ENCODE data around the gene IKZF2.

Gene IKZF2

DNA sequence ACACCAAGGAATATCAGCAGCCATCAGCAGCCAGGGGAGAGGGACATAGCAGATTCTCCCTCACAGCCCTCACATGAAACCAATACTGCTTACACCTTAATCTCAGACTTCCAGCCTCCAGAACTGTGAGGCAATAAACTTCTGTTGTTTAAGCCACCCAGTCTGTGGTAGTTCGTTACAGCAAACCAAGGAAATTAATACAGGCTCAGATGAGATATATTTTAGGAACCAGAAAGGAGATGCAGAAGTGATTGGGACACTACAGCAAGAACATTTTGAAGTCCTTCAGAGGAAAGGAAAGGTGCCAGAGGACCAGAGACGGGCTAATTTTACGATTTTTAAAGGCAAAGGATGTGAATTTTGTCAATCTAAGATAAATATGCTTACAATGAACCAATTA is 60.6 kb downstream of the IKZF2 start:
- Mint-ChIP-seq H3K36me3 (no peaks in the 10 kb centered on the region), H3K4me1 (no peaks in the 10 kb centered on the region), H3K27me3 (no peaks in the 10 kb centered on the region), H3K9me3 (no peaks in the 10 kb centered on the region), H3K4me3 (no peak overlapping the region), H3K27ac (no peak overlapping the region)
- no peak for ATAC-seq

DNA sequence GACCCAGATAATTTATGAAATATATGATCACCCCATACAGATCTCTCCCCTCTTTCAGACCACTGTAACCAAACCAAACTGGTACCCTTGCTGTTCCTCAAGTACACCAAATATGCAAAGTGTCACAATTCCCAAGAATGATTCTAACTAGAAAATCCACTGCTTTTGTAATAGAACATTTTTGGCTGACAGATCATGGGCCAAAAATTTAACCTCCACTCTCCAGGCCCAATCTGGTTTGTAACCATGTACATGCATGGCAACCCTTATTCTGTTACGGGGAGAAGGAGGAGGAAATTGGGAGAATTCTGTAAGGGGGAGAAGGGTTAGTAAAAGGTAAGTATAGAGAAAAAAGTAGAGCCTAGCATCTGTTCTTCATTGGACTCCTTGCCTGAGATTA is 62.0 kb downstream of the IKZF2 start:
- ATAC-seq, result no peak
- H3K27ac Mint-ChIP-seq, result no peak overlapping the region
- no peak overlapping the region for H3K4me3 Mint-ChIP-seq
- H3K27me3 Mint-ChIP-seq, result no peaks in the 10 kb centered on the region
- no peaks in the 10 kb centered on the region for H3K36me3 Mint-ChIP-seq
- H3K9me3 Mint-ChIP-seq, result no peaks in the 10 kb centered on the region
- H3K4me1 Mint-ChIP-seq, result no peaks in the 10 kb centered on the region

DNA sequence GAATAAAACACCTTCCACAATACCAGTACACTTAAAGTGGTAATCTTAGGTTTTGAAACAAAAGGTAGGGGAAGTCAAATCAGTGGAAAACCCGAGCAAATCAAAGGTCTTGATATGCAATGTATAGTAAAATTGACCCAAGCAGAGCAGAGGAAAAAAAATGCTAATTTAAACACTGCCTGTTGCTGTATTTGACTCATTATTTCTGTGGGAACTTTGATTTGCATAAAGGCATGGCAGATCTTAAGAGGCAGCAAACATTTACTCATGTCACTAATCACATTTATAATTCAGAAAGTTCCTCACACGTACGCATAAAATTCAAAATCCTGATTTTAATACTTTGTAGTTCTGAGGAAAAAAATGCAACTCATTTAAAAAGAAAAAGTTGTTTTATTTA is 64.4 kb downstream of the IKZF2 start:
- Mint-ChIP-seq H3K27ac (no peak overlapping the region), H3K4me1 (no peaks in the 10 kb centered on the region), H3K27me3 (no peaks in the 10 kb centered on the region), H3K4me3 (no peak overlapping the region), H3K36me3 (no peaks in the 10 kb centered on the region), H3K9me3 (no peaks in the 10 kb centered on the region)
- ATAC-seq, result no peak

DNA sequence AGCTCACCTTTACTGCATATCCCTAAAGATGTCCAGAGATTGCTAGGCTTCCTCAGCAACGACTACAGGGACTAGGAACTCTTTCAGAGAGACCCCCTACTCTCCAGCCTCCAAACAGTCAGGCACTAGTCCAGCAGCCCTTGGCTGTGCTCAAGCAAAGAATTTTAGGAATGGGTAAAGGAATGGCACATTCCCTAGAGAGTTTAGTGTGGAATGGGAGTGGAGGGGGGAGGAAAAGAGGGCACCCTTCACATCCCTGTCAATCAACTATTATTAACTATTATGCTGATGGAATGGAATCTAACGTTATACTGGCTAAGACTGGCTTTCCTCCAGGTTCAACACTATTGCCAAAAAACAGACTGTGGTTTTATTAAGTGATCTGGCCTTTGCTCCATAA is 64.8 kb downstream of the IKZF2 start:
- ATAC-seq, result no peak
- no peak overlapping the region for H3K4me3 Mint-ChIP-seq
- no peaks in the 10 kb centered on the region for H3K27me3 Mint-ChIP-seq
- H3K4me1 Mint-ChIP-seq, result no peaks in the 10 kb centered on the region
- no peaks in the 10 kb centered on the region for H3K36me3 Mint-ChIP-seq
- H3K27ac Mint-ChIP-seq, result no peak overlapping the region
- no peaks in the 10 kb centered on the region for H3K9me3 Mint-ChIP-seq

DNA sequence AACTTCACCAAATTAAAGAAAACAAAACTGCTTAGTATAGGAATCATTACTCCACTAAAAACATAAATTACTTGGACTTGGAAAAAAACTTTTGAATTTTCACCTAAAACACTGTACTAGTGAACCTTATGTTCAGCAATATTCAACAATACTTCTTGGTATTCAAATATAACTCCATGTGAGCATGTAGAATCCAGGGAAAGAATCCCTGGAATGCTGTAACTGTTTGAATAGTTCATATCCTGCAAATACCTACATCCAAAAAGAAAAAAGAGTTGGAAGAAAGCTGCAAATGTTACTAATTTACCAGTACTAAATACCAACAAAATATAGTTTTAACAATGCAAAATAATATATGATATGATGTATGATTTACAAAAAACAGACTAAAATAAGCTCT is 65.4 kb downstream of the IKZF2 start:
- no peaks in the 10 kb centered on the region for H3K36me3 Mint-ChIP-seq
- no peak overlapping the region for H3K4me3 Mint-ChIP-seq
- ATAC-seq, result no peak
- no peak overlapping the region for H3K27ac Mint-ChIP-seq
- H3K4me1 Mint-ChIP-seq, result no peaks in the 10 kb centered on the region
- no peaks in the 10 kb centered on the region for H3K27me3 Mint-ChIP-seq
- no peaks in the 10 kb centered on the region for H3K9me3 Mint-ChIP-seq

DNA sequence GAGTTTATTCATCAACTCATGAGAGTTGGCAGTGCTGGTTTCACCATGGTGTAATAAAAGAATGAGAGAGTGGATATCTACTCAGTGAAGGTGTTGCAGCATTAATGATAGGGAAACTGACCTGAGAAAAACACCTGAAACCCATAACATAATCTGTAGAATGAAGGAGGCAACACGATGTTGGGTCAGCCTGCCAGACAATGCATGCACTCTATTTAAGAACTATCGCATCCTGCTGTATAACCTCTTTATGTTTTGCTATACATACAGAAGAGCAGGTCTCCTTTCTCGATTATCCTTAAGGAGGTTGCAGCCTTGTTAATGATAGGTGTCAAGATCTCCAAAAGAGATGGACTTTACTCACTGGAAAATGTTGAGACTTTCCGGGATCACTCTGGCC is 65.9 kb downstream of the IKZF2 start:
- Mint-ChIP-seq H3K4me1 (no peaks in the 10 kb centered on the region), H3K27me3 (no peaks in the 10 kb centered on the region), H3K9me3 (no peaks in the 10 kb centered on the region), H3K4me3 (no peak overlapping the region), H3K36me3 (no peaks in the 10 kb centered on the region), H3K27ac (no peak overlapping the region)
- ATAC-seq, result no peak

DNA sequence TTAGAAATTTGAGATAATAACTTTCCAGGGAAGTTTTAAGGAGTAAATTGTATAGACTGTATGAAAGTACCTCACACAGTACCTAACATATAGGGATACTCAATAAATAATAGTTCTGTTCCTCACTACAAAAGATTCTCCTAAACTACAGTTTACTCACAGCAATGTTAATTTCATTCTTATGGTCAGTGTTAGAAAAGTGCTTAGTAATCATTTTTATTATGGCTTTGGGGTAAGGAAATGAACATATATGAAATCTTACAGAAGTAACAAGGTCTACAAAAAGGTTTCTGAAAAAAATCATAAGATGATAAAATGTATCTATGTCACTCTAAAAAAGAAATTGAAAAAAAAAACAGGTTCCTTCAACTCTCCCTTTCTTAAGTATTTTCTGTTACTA is 67.2 kb downstream of the IKZF2 start:
- ATAC-seq, result no peak
- H3K4me3 Mint-ChIP-seq, result no peak overlapping the region
- H3K27ac Mint-ChIP-seq, result no peak overlapping the region
- no peaks in the 10 kb centered on the region for H3K27me3 Mint-ChIP-seq
- no peaks in the 10 kb centered on the region for H3K36me3 Mint-ChIP-seq
- H3K4me1 Mint-ChIP-seq, result no peaks in the 10 kb centered on the region
- no peaks in the 10 kb centered on the region for H3K9me3 Mint-ChIP-seq

DNA sequence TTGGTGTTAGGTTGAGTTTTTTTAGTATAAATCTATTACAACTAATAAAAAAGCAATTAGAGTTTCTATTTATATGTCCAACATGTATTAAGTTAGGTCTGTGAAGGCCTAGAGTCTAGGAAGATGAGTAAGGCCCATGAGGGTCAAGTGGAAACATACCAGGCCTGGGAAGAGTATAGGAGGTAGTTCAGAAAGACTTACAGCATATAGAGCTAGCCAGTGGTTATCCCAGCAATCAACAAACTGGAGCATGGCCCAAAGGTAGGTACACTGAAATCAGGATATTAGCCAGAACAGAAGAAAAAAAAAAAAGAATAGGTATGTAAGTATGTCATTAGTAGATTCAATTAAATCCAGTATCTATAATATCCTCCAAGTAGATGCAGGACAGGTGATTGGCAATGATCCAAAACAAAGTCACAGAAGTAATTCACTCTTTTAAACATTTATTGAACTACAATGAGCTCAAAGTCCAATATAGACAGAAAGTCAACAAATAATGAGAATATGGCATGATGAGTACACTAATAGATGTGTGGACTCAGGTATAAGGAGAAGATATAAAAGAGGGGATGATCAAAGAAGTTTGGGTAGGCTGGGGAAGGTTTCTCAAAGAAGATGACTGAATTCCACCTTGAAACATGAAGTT is 70.3 kb downstream of the IKZF2 start:
- Mint-ChIP-seq H3K36me3 (no peaks in the 10 kb centered on the region), H3K4me1 (no peaks in the 10 kb centered on the region), H3K9me3 (no peaks in the 10 kb centered on the region), H3K27ac (no peak overlapping the region), H3K4me3 (no peak overlapping the region), H3K27me3 (no peaks in the 10 kb centered on the region)
- no peak for ATAC-seq

DNA sequence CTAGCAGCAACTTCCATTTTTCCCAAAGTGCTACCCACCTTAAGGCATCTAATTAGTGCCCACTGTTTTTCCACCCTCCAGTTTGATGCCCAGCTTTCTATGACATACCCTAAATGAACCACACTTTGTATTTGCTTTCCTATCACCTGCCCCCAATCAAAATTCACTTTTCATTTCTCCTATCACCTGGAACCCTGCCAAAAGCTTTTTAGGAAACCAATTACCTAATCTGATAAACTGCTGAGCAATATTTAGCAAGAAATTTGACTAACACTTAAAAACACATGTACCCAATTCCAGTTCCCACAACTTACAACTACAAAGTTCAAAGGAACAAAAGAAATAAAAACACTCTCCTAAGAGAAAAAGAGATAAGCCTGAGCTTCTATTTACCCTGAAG is 71.7 kb downstream of the IKZF2 start:
- no peak for ATAC-seq
- Mint-ChIP-seq H3K27me3 (no peaks in the 10 kb centered on the region), H3K27ac (no peak overlapping the region), H3K36me3 (no peaks in the 10 kb centered on the region), H3K4me3 (no peak overlapping the region), H3K4me1 (no peaks in the 10 kb centered on the region), H3K9me3 (no peaks in the 10 kb centered on the region)

DNA sequence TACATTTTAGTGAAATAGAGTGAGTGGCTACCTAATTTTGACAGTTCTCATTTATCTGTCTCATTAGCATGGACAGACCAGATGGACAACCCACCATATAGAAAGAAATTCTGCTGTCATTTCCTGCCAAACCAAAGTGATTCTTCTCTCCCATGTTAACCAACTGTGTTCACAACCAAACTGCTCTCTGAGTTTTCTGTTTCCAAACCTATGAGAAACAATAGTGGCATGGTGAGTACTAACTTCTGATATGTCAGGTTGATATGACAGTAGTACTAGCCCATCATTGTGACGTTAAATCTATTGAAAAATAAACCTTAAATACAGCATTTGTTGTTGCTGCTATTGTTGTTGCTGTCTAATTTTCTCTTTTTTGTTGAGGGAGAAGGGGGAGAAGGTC is 72.7 kb downstream of the IKZF2 start:
- Mint-ChIP-seq H3K4me3 (no peak overlapping the region), H3K27ac (no peak overlapping the region), H3K9me3 (no peaks in the 10 kb centered on the region), H3K36me3 (no peaks in the 10 kb centered on the region), H3K4me1 (no peaks in the 10 kb centered on the region), H3K27me3 (no peaks in the 10 kb centered on the region)
- ATAC-seq, result no peak

DNA sequence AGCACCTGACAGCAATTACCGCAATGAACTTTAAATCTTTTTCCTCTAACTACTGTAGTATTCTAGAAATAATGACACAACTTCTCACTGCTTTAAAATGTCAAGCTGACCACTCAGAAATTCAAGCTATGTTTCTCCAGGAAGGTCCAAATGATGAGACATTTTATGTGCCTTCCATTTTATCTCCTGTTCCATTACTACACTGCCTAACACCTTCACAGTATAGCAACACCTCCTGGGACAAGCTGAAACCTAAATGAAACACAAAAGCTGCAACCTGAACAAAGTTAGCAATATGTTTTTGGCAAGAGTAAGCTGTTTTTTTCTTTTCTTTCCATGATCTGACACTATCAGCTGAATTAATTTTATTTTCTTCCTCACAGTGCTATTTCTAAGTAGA is 81.9 kb downstream of the IKZF2 start:
- Mint-ChIP-seq H3K27me3 (no peaks in the 10 kb centered on the region), H3K36me3 (no peaks in the 10 kb centered on the region), H3K4me1 (peaks cover 6% of the 10 kb centered on the region), H3K27ac (no peak overlapping the region), H3K9me3 (no peaks in the 10 kb centered on the region), H3K4me3 (no peak overlapping the region)
- ATAC-seq, result no peak

DNA sequence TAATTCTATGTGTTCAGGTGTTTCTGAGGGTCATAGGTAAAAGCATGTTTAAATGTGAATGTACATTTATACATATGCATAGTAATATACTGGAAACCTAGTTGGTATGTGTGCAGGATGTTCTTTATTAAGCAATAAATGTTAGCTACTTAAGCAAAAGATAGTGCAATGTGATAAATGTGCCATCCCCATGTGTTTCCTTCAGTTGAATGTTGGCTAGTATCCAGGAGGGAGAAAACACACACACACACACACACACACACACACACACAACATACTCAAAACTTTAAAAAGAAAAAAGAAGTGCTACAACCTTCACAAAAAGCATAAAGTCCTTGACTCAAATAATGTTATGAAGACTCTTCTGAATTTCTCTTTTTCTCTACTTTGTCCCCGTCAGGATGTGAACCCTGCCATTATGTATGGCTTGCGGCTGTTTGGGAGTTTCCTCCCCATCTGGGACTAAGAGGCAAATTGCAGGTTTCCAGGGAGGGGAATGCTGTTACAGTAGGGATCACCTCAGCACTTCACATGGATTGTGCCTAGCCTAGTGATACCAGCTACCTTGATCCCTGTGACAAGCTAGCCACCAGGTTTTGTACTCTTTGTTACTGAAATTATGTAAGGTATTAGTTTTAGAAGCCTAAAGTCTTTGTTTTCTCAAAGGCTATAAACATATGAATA is 82.6 kb downstream of the IKZF2 start:
- Mint-ChIP-seq H3K4me3 (no peak overlapping the region), H3K9me3 (no peaks in the 10 kb centered on the region), H3K4me1 (peaks cover 6% of the 10 kb centered on the region), H3K36me3 (no peaks in the 10 kb centered on the region), H3K27ac (no peak overlapping the region), H3K27me3 (no peaks in the 10 kb centered on the region)
- ATAC-seq, result no peak

DNA sequence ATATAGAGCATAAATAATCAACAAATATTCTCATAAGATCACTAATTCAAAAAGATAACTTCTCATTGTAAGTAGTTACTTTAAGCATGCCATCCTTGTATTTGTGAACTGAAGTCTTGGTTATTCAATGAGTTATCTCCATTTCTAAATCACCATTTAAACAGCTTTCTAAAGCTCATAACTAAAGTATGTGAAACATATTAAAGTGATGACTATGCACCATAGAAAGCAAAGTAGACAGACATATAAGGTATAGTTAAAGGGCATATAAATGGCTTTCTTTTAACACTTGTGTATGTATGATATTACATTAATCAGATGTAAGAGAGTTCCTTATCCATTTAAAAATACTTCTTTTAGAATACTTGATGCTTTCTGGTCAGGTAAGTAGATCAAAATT is 83.5 kb downstream of the IKZF2 start:
- H3K36me3 Mint-ChIP-seq, result no peaks in the 10 kb centered on the region
- no peaks in the 10 kb centered on the region for H3K9me3 Mint-ChIP-seq
- no peak overlapping the region for H3K4me3 Mint-ChIP-seq
- no peak for ATAC-seq
- peaks cover 6% of the 10 kb centered on the region for H3K4me1 Mint-ChIP-seq
- no peaks in the 10 kb centered on the region for H3K27me3 Mint-ChIP-seq
- H3K27ac Mint-ChIP-seq, result no peak overlapping the region

DNA sequence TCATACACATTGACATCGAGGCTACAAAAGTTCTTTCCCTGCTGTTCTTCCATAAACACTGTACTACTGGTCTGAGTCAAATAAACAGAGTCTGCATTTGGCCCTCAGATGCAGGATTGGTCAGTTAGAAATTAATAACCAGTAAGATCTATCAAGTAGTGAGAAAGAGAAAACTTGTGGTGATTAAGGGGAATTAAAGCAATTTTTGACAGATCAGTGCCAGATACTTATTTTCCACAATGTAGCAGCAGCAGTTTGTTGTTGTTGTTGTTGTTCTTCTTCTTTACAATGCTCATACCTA is 85.0 kb downstream of the IKZF2 start:
- Mint-ChIP-seq H3K4me1 (peaks cover 6% of the 10 kb centered on the region), H3K27ac (no peak overlapping the region), H3K9me3 (no peaks in the 10 kb centered on the region), H3K4me3 (no peak overlapping the region), H3K36me3 (no peaks in the 10 kb centered on the region), H3K27me3 (no peaks in the 10 kb centered on the region)
- no peak for ATAC-seq

DNA sequence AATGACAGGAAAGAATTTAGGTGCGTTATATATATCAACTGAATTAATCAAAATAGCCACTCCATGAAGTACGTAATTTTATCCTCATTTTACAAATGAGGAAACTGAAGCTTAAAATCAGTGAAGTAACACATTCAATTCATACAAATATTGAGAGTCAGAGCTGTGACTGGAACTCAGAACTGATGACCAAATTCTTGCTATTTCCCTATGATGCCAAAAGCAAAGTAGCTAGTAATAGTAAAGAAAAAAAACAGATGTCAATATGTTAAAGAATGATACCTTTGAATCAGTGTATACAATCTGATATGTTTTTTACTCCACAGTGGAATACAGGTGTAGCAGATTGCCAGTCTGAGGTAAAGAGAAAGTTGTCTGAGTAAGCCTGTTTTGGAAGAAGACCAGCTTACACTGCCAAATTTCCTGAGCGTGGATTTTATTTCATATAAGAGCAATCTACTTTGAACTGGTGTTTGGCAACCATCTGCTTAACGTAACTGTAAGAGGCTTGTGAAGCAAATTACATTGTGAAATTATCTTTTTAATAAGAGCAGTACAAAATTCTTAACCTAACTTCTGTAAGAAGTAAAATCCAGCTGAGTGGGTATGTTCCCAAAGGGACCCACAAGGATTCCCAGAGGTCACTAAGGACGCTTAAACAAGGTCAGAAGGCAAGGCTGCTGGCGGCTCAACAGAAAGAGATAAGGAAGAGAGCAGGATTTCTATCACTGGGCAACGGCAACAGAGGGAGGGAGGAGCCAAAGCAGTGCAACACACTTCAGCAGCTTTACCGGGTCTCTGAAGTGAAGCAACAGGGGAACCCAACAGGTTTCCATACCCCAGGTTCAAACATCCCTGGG is 85.6 kb downstream of the IKZF2 start:
- H3K4me3 Mint-ChIP-seq, result peak overlapping the region; percentile 6
- H3K36me3 Mint-ChIP-seq, result no peaks in the 10 kb centered on the region
- H3K9me3 Mint-ChIP-seq, result no peaks in the 10 kb centered on the region
- H3K27me3 Mint-ChIP-seq, result no peaks in the 10 kb centered on the region
- ATAC-seq, result peak; percentile 48
- H3K4me1 Mint-ChIP-seq, result peaks cover 6% of the 10 kb centered on the region
- H3K27ac Mint-ChIP-seq, result no peak overlapping the region

DNA sequence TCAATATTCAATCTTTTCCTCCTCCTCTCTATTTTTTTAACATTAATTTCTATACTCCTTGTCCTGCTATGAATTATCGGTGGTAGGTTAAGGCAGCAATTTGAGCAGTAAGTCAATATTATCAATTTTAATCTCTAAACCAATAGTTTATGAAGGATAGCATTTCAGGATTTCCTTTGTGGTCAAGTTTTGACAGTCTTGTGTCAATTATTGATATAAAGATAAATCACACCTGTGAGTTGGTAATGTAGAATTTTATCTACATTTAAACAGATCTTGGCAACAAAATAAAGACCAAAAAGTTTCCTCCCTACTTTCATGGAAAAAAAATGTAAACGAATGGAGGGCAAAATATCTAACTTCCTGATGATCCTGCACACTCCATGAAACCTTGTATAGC is 87.3 kb downstream of the IKZF2 start:
- no peak overlapping the region for H3K4me3 Mint-ChIP-seq
- H3K36me3 Mint-ChIP-seq, result no peaks in the 10 kb centered on the region
- no peak for ATAC-seq

More for the DNA sequence above, 87.3 kb downstream of the IKZF2 start:
- no peaks in the 10 kb centered on the region for H3K9me3 Mint-ChIP-seq
- no peaks in the 10 kb centered on the region for H3K27me3 Mint-ChIP-seq
- peaks cover 6% of the 10 kb centered on the region for H3K4me1 Mint-ChIP-seq
- no peak overlapping the region for H3K27ac Mint-ChIP-seq

Measured in stimulated activated memory B cell treated with anti-CD40 and anti-IgM and Interleukin-4, amounts not matched to agents 10 μg/mL and 1 μg/mL and 100 μg/mL, for 72 hours (primary cell).